A673 (cell line): ENCODE measurements around the gene LRRN2. TPM values are rescaled to one million over a fixed set of nuclear protein-coding genes. Genes with fewer than 3 reads are reported as not detected.

ENCODE experiments used
- BruUV-seq: library from RNA; stranded (reverse); fragments of 400-500 nt; replicated peaks from 2 replicates; lab custom pipeline; 2021; lab: Mats Ljungman, UMichigan
- CTCF ChIA-PET: fragments of 300-600 bp; sonication (Branson Sonifier 250); formaldehyde crosslinking; loops from one replicate; lab custom pipeline; 2022; ENCODE audit warnings: antibody characterized with exemption; lab: Charles Lee
- POLR2A ChIA-PET: fragments of 300-600 bp; sonication (Branson Sonifier 250); formaldehyde crosslinking; loops from one replicate; lab custom pipeline; 2022; ENCODE audit warnings: antibody characterized with exemption; ENCODE audit not compliant: low non-redundant PET; lab: Charles Lee
- DNase-seq: peaks from one replicate; pipeline ENCODE4 v3.0.0-alpha.2; 2015; ENCODE audit warnings: low spot score
- H3K27ac ChIP-seq: fragments of 200-600 bp; sonication (generic); 2 replicates; pipeline ENCODE4 v1.5.1; 2016; ENCODE audit warnings: mixed run types, low read depth, mild to moderate bottlenecking, mixed read lengths, antibody characterized with exemption, low read length; ENCODE audit not compliant: poor library complexity, severe bottlenecking
- H3K27me3 ChIP-seq: fragments of 200-600 bp; sonication (generic); replicated peaks from 2 replicates; pipeline ENCODE4 v1.6.1; 2017; ENCODE audit warnings: mixed run types, low read depth, mild to moderate bottlenecking, mixed read lengths, antibody characterized with exemption, low read length; ENCODE audit not compliant: insufficient read depth, poor library complexity
- H3K36me3 ChIP-seq: fragments of 200-600 bp; sonication (generic); 2 replicates; pipeline ENCODE4 v1.6.1; 2016; ENCODE audit warnings: mixed run types, mild to moderate bottlenecking, mixed read lengths, antibody characterized with exemption, low read length; ENCODE audit not compliant: insufficient read depth, poor library complexity, severe bottlenecking
- H3K4me1 ChIP-seq: fragments of 200-600 bp; sonication (generic); 2 replicates; pipeline ENCODE4 v1.6.1; 2017; ENCODE audit warnings: mixed run types, mild to moderate bottlenecking, mixed read lengths, antibody characterized with exemption, low read length; ENCODE audit not compliant: insufficient read depth, poor library complexity, severe bottlenecking
- H3K4me3 ChIP-seq: fragments of 200-600 bp; sonication (generic); 2 replicates; pipeline ENCODE4 v1.5.1; 2016; ENCODE audit warnings: low read depth, mixed run types, mild to moderate bottlenecking, mixed read lengths, low read length; ENCODE audit not compliant: poor library complexity, severe bottlenecking
- H3K9me3 ChIP-seq: fragments of 200-600 bp; sonication (generic); 2 replicates; pipeline ENCODE4 v1.6.1; 2016; ENCODE audit warnings: mixed run types, low read depth, mild to moderate bottlenecking, mixed read lengths, antibody characterized with exemption, low read length; ENCODE audit not compliant: poor library complexity, severe bottlenecking
- EZH2 ChIP-seq: fragments of 200-600 bp; sonication (generic); IDR thresholded peaks from 2 replicates; pipeline ENCODE4 v1.6.1; 2017; ENCODE audit warnings: borderline replicate concordance, low read depth, mild to moderate bottlenecking, mixed read lengths, antibody characterized with exemption, low read length; ENCODE audit not compliant: poor library complexity, severe bottlenecking
- intact Hi-C: fragments of 100-400 bp; cut with micrococcal nuclease; formaldehyde crosslinking; loops from one replicate; pipeline ENCODE4 v1.10.0; 2022; ENCODE audit not compliant: unreplicated experiment
- total RNA-seq: library from RNA; stranded (reverse); gene quantifications from 2 replicates; pipeline ENCODE4 v1.2.3, GENCODE V29; 2021
- TF ChIP-seq, protein P1 (sequence below): fragments of 300-800, 200-600 bp; sonication (generic); conservative IDR thresholded peaks from 2 replicates; pipeline ENCODE4 v1.5.1; 2017; ENCODE audit warnings: low read depth, mild to moderate bottlenecking, antibody characterized with exemption, low read length, moderate library complexity, mixed read lengths

The LRRN2 gene
- total RNA-seq, 1 experiment from 2014 or later, result not detected

GRCh38 chr1:204709960-204710912, 24.7 kb upstream of the LRRN2 start:
- intact Hi-C loops, result no loop called here
- no TSS peak for BruUV-seq
- DNase-seq, result no peak
- Histone ChIP-seq H3K4me3 (no peak overlapping the region), H3K36me3 (no peaks in the 10 kb centered on the region), H3K27ac (no peak overlapping the region), H3K4me1 (no peaks in the 10 kb centered on the region), H3K9me3 (no peaks in the 10 kb centered on the region), H3K27me3 (peaks cover 22% of the 10 kb centered on the region)
- POLR2A ChIA-PET, result no interaction called here
- TF ChIP-seq, protein P1, sequence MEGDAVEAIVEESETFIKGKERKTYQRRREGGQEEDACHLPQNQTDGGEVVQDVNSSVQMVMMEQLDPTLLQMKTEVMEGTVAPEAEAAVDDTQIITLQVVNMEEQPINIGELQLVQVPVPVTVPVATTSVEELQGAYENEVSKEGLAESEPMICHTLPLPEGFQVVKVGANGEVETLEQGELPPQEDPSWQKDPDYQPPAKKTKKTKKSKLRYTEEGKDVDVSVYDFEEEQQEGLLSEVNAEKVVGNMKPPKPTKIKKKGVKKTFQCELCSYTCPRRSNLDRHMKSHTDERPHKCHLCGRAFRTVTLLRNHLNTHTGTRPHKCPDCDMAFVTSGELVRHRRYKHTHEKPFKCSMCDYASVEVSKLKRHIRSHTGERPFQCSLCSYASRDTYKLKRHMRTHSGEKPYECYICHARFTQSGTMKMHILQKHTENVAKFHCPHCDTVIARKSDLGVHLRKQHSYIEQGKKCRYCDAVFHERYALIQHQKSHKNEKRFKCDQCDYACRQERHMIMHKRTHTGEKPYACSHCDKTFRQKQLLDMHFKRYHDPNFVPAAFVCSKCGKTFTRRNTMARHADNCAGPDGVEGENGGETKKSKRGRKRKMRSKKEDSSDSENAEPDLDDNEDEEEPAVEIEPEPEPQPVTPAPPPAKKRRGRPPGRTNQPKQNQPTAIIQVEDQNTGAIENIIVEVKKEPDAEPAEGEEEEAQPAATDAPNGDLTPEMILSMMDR, result no peak
- no peak for TF ChIP-seq EZH2
- CTCF ChIA-PET, result no interaction called here

- H3K36me3 ChIP-seq, result no peaks in the 10 kb centered on the region
- CTCF ChIA-PET, result no interaction called here
- POLR2A ChIA-PET, result no interaction called here
Measured at GRCh38 chr1:204709021-204709420, 23.5 kb upstream of the LRRN2 start.

GRCh38 chr1:204706838-204707509, 21.4 kb upstream of the LRRN2 start:
- DNase-seq, result no peak
- POLR2A ChIA-PET, result no interaction called here
- BruUV-seq, result no TSS peak
- no peak overlapping the region for H3K27ac ChIP-seq
- H3K27me3 ChIP-seq, result peaks cover 10% of the 10 kb centered on the region
- intact Hi-C loops, result no loop called here
- no peaks in the 10 kb centered on the region for H3K36me3 ChIP-seq
- CTCF ChIA-PET, result interaction anchor here (0.7 kb wide), 1 partner anchor 138 kb away, joined by 8 read pairs; no protein-coding TSS in a partner anchor
- H3K4me1 ChIP-seq, result no peaks in the 10 kb centered on the region
- H3K4me3 ChIP-seq, result no peak overlapping the region
- no peak for TF ChIP-seq EZH2
- TF ChIP-seq, protein P1, result no peak
- H3K9me3 ChIP-seq, result no peaks in the 10 kb centered on the region

More at GRCh38 chr1:204709021-204709420, 23.5 kb upstream of the LRRN2 start:
- Histone ChIP-seq H3K4me3 (no peak overlapping the region), H3K27me3 (peaks cover 22% of the 10 kb centered on the region), H3K9me3 (no peaks in the 10 kb centered on the region), H3K4me1 (no peaks in the 10 kb centered on the region), H3K27ac (no peak overlapping the region)
- intact Hi-C loops, result no loop called here
- TF ChIP-seq, protein P1, result no peak
- no peak for TF ChIP-seq EZH2
- no TSS peak for BruUV-seq
- no peak for DNase-seq
